H1 (cell line): ENCODE measurements around the gene RNPEPL1. TPM values are rescaled to one million over a fixed set of nuclear protein-coding genes. Genes with fewer than 3 reads are reported as not detected.

Source experiments
- CTCF ChIA-PET: fragments of 300-600 bp; sonication (Branson Sonifier 250); formaldehyde crosslinking; loops from one replicate; lab custom pipeline; 2021; ENCODE audit not compliant: partially characterized antibody; lab: Charles Lee
- POLR2A ChIA-PET: fragments of 300-600 bp; sonication (Branson Sonifier 250); formaldehyde crosslinking; loops from one replicate; lab custom pipeline; 2021; ENCODE audit warnings: inconsistent platforms; ENCODE audit not compliant: partially characterized antibody; lab: Charles Lee
- DNase-seq, 2 experiments: peaks; one replicate each; pipeline versions ENCODE4 v3.0.0 to v3.0.0-alpha.2; 2010 to 2022; ENCODE audit warnings: low spot score in 2 of 2, low read depth in 1 of 2, mixed read lengths in 1 of 2
- FAIRE-seq: peaks from 2 replicates; lab custom pipeline; 2011; peaks lifted over from hg19 to GRCh38; lab: Jason Lieb, UNC
- H2AFZ ChIP-seq: 2 replicates; pipeline ENCODE4 v1.8.1; 2012; ENCODE audit warnings: low read length, inconsistent platforms
- H2AK5ac ChIP-seq: 2 replicates; pipeline ENCODE4 v1.6.1; 2013; ENCODE audit warnings: low read depth, low read length
- H2BK120ac ChIP-seq: replicated peaks from 2 replicates; pipeline ENCODE3; 2013; ENCODE audit warnings: low read depth, low read length, inconsistent platforms
- H2BK12ac ChIP-seq: 2 replicates; pipeline ENCODE4 v1.6.1; 2013; ENCODE audit warnings: low read depth, low read length
- H2BK15ac ChIP-seq: 2 replicates; pipeline ENCODE4 v1.6.1; 2013; ENCODE audit warnings: low read length
- H2BK20ac ChIP-seq: 2 replicates; pipeline ENCODE4 v1.6.1; 2013; ENCODE audit warnings: low read length
- H2BK5ac ChIP-seq: 2 replicates; pipeline ENCODE4 v1.6.1; 2013; ENCODE audit warnings: low read depth, low read length
- H3K14ac ChIP-seq: 2 replicates; pipeline ENCODE4 v1.6.1; 2013; ENCODE audit warnings: inconsistent platforms; ENCODE audit not compliant: insufficient read length
- H3K18ac ChIP-seq: 2 replicates; pipeline ENCODE4 v1.6.1; 2013; ENCODE audit warnings: low read length; ENCODE audit errors: extremely low read depth
- H3K23ac ChIP-seq: 2 replicates; pipeline ENCODE4 v1.6.1; 2013; ENCODE audit warnings: inconsistent platforms; ENCODE audit not compliant: insufficient read length
- H3K23me2 ChIP-seq: 2 replicates; pipeline ENCODE4 v1.6.1; 2013; ENCODE audit warnings: low read depth, low read length
- H3K27ac ChIP-seq: 2 replicates; pipeline ENCODE4 v1.6.1; 2011; ENCODE audit warnings: low read depth, low read length, inconsistent platforms
- H3K27me3 ChIP-seq, 4 experiments: replicated peaks in 1 of 4; 1 replicate in 1 of 4; 2 replicates in 3 of 4; pipeline versions ENCODE4 v1.6.1 to v1.8.1; 2011 to 2013; ENCODE audit warnings: low read length in 3 of 4, mild to moderate bottlenecking in 3 of 4, inconsistent platforms in 2 of 4, mixed read lengths in 2 of 4, moderate library complexity in 1 of 4; ENCODE audit not compliant: control insufficient read depth in 3 of 4, insufficient read depth in 3 of 4; ENCODE audit errors: extremely low read depth in 1 of 4
- H3K36me3 ChIP-seq, 4 experiments: 2 replicates each; pipeline versions ENCODE4 v1.6.1 to v1.8.1; 2011 to 2013; ENCODE audit warnings: mild to moderate bottlenecking in 4 of 4, low read length in 3 of 4, moderate library complexity in 2 of 4, control low read depth in 1 of 4, inconsistent platforms in 1 of 4; ENCODE audit not compliant: insufficient read depth in 4 of 4, control insufficient read depth in 2 of 4
- H3K4ac ChIP-seq: replicated peaks from 2 replicates; pipeline ENCODE3; 2013; ENCODE audit warnings: low read length, low read depth, mixed read lengths, inconsistent platforms; ENCODE audit not compliant: insufficient read length
- H3K4me1 ChIP-seq, 4 experiments: replicated peaks in 1 of 4; 1 replicate in 1 of 4; 2 replicates in 3 of 4; pipeline versions ENCODE4 v1.6.1 to v1.8.1; 2011 to 2013; ENCODE audit warnings: low read length in 3 of 4, inconsistent platforms in 2 of 4, mixed read lengths in 1 of 4; ENCODE audit not compliant: insufficient read depth in 4 of 4, control insufficient read depth in 3 of 4
- H3K4me2 ChIP-seq, 2 experiments: 2 replicates each; pipeline versions ENCODE4 v1.6.1 to v1.8.1; 2011 to 2013; ENCODE audit warnings: low read depth in 2 of 2, low read length in 2 of 2, control low read depth in 1 of 2, inconsistent platforms in 1 of 2, mild to moderate bottlenecking in 1 of 2; ENCODE audit not compliant: insufficient read depth in 1 of 2
- H3K4me3 ChIP-seq, 4 experiments: fragments of 200-600, 300-600 bp in 1 of 4; sonication (generic), shearing (Covaris generic), sonication (Bioruptor Twin) in 1 of 4; 2 replicates each; pipeline versions ENCODE4 v1.5.1 to v1.8.1; 2011 to 2016; ENCODE audit warnings: low read length in 4 of 4, low read depth in 3 of 4, control low read depth in 2 of 4, inconsistent platforms in 2 of 4, mild to moderate bottlenecking in 2 of 4, mixed read lengths in 1 of 4, moderate library complexity in 1 of 4; ENCODE audit not compliant: insufficient read depth in 2 of 4; ENCODE audit errors: extremely low read depth in 1 of 4
- H3K56ac ChIP-seq: replicated peaks from 2 replicates; pipeline ENCODE3; 2013; ENCODE audit warnings: low read depth, mild to moderate bottlenecking, mixed read lengths, low read length, inconsistent platforms; ENCODE audit not compliant: insufficient read length
- H3K79me1 ChIP-seq: 2 replicates; pipeline ENCODE4 v1.6.1; 2013; ENCODE audit warnings: low read depth, low read length, control low read depth
- H3K79me2 ChIP-seq, 2 experiments: 2 replicates each; pipeline versions ENCODE4 v1.6.1 to v1.8.1; 2012 to 2013; ENCODE audit warnings: low read length in 2 of 2, mild to moderate bottlenecking in 2 of 2, inconsistent platforms in 1 of 2; ENCODE audit not compliant: insufficient read depth in 2 of 2, control insufficient read depth in 1 of 2
- H3K9ac ChIP-seq, 4 experiments: replicated peaks in 1 of 4; 1 replicate in 1 of 4; 2 replicates in 3 of 4; pipeline versions ENCODE4 v1.6.1 to v1.8.1; 2011 to 2013; ENCODE audit warnings: low read depth in 3 of 4, low read length in 3 of 4, control low read depth in 2 of 4, mild to moderate bottlenecking in 2 of 4, moderate library complexity in 2 of 4, inconsistent platforms in 1 of 4; ENCODE audit errors: extremely low read depth in 1 of 4
- H3K9me3 ChIP-seq, 2 experiments: 2 replicates each; pipeline versions ENCODE4 v1.6.1 to v1.8.1; 2012 to 2013; ENCODE audit warnings: mild to moderate bottlenecking in 2 of 2, moderate library complexity in 2 of 2, control low read depth in 1 of 2, inconsistent platforms in 1 of 2, low read depth in 1 of 2, low read length in 1 of 2, mixed read lengths in 1 of 2; ENCODE audit not compliant: insufficient read depth in 2 of 2
- H4K20me1 ChIP-seq, 2 experiments: replicated peaks in 1 of 2; 2 replicates each; pipeline versions ENCODE3 to v1.8.1; 2011 to 2013; ENCODE audit warnings: inconsistent platforms in 2 of 2, low read length in 2 of 2, mild to moderate bottlenecking in 1 of 2; ENCODE audit not compliant: insufficient read depth in 2 of 2, control insufficient read depth in 1 of 2
- H4K5ac ChIP-seq: 2 replicates; pipeline ENCODE4 v1.6.1; 2013; ENCODE audit warnings: low read length, low read depth, mixed read lengths, inconsistent platforms; ENCODE audit not compliant: insufficient read length
- H4K8ac ChIP-seq: 2 replicates; pipeline ENCODE4 v1.8.0; 2013; ENCODE audit warnings: mild to moderate bottlenecking, moderate library complexity, low read length, inconsistent platforms; ENCODE audit not compliant: insufficient read depth; ENCODE audit errors: extremely low read depth
- H4K91ac ChIP-seq: replicated peaks from 2 replicates; pipeline ENCODE3; 2013; ENCODE audit warnings: low read length, mixed read lengths, inconsistent platforms; ENCODE audit not compliant: insufficient read length
- CEBPB ChIP-seq: IDR thresholded peaks from 2 replicates; pipeline ENCODE4 v1.6.1; 2012; ENCODE audit warnings: low read depth, low read length
- JUN ChIP-seq: IDR thresholded peaks from 2 replicates; pipeline ENCODE4 v1.6.1; 2011; ENCODE audit warnings: low read depth, mild to moderate bottlenecking, improper control_type of control experiment, low read length
- KDM4A ChIP-seq: IDR thresholded peaks from one replicate; pipeline ENCODE4 v1.7.1; 2012; ENCODE audit warnings: low read depth, mild to moderate bottlenecking, moderate library complexity, low read length, inconsistent platforms; ENCODE audit not compliant: severe bottlenecking
- MAX ChIP-seq: IDR thresholded peaks from 2 replicates; pipeline ENCODE4 v1.6.1; 2012; ENCODE audit warnings: inconsistent platforms
- RAD21 ChIP-seq, 2 experiments: IDR thresholded peaks in 1 of 2; conservative IDR thresholded peaks in 1 of 2; 2 replicates each; pipeline ENCODE4 v1.6.1; 2011; ENCODE audit warnings: low read depth in 2 of 2, low read length in 2 of 2, improper control_type of control experiment in 1 of 2, inconsistent platforms in 1 of 2, mild to moderate bottlenecking in 1 of 2, moderate library complexity in 1 of 2
- SIX5 ChIP-seq: IDR thresholded peaks from 2 replicates; pipeline ENCODE4 v1.6.1; 2011; ENCODE audit warnings: mild to moderate bottlenecking, low read depth, low read length
- SP2 ChIP-seq: IDR thresholded peaks from 2 replicates; pipeline ENCODE4 v1.6.1; 2012; ENCODE audit warnings: mild to moderate bottlenecking, low read length, inconsistent platforms
- SRF ChIP-seq: IDR thresholded peaks from 2 replicates; pipeline ENCODE4 v1.6.1; 2011; ENCODE audit warnings: mild to moderate bottlenecking, low read depth, low read length, moderate library complexity
- TAF1 ChIP-seq: IDR thresholded peaks from 2 replicates; pipeline ENCODE4 v1.6.1; 2011; ENCODE audit warnings: mild to moderate bottlenecking, low read depth, low read length
- TBP ChIP-seq: IDR thresholded peaks from 2 replicates; pipeline ENCODE4 v1.6.1; 2011; ENCODE audit warnings: low read depth, low read length, improper control_type of control experiment
- TCF12 ChIP-seq: IDR thresholded peaks from 2 replicates; pipeline ENCODE4 v1.6.1; 2011; ENCODE audit warnings: low read depth, mild to moderate bottlenecking, low read length
- YY1 ChIP-seq: IDR thresholded peaks from 2 replicates; pipeline ENCODE4 v1.6.1; 2011; ENCODE audit warnings: low read depth, mild to moderate bottlenecking, low read length
- WGBS, 2 experiments: shearing (Covaris generic) in 1 of 2; methylation state at CpG; one replicate each; pipeline versions ENCODE4 v1.1.6 to v1.1.7; 2013 to 2015; ENCODE audit warnings: low lambda C conversion rate in 2 of 2, mixed read lengths in 2 of 2, inconsistent platforms in 1 of 2, low coverage in 1 of 2, missing lambda C conversion rate in 1 of 2; ENCODE audit not compliant: insufficient replicate concordance in 2 of 2, insufficient coverage in 1 of 2, insufficient read length in 1 of 2; ENCODE audit errors: extremely low coverage in 1 of 2, missing lambda C conversion rate in 1 of 2; 5-methylcytosine and 5-hydroxymethylcytosine counted together
- polyA plus RNA-seq, 7 experiments: library from polyadenylated mRNA; depleted of rRNA in 3 of 7; stranded (reverse) in 5 of 7; unstranded in 2 of 7; fragments of >200 nt in 5 of 7; fragments of 200-250 nt in 2 of 7; gene quantifications; 1 replicate in 5 of 7; 2 replicates in 1 of 7; 4 replicates in 1 of 7; pipeline versions ENCODE4 v1.2.1 to v1.2.3, GENCODE V29; 2011 to 2013; ENCODE audit warnings: missing spikeins in 2 of 7, mixed read lengths in 2 of 7
- total RNA-seq: library from RNA; stranded (reverse); fragmentation: NEBNext Ultra II Directional; extraction: Animal tissue kit (Norgen Biotek cat#: 25700); gene quantifications from 2 replicates; pipeline ENCODE4 v1.2.1, GENCODE V29; 2021

Gene RNPEPL1
- total and polyA plus RNA-seq, 2 of the 8 experiments (the other 6 are each of a cell fraction or from before 2014, with no cell fraction given) = 9.0 to 11.3 TPM

- DNase-seq = peak in 1 of 2 experiments; percentile 97
- Histone ChIP-seq H3K18ac (peak within 1 kb of the TSS; percentile 78), H4K20me1 (peaks cover 5 to 28% of the 10 kb centered on the region in 2 experiments), H4K91ac (peak within 1 kb of the TSS; percentile 12), H4K8ac (peak within 1 kb of the TSS; percentile 48), H3K4me3 (peak within 1 kb of the TSS; percentile 94 to 97 (median 95)), H3K14ac (peak within 1 kb of the TSS; percentile 25), H2BK120ac (no peak within 1 kb of the TSS), H2BK20ac (no peak within 1 kb of the TSS), H3K27me3 (no peaks in the 10 kb centered on the region), H3K23ac (no peak within 1 kb of the TSS), H3K23me2 (peaks cover 12% of the 10 kb centered on the region; the same call in 1 of the 2 replicates), H3K27ac (no peak within 1 kb of the TSS), H2AK5ac (peak within 1 kb of the TSS; percentile 76; the same call in 1 of the 2 replicates), H3K79me2 (peaks cover 4 to 47% of the 10 kb centered on the region in 2 experiments; a peak in 3 of 4 replicates), H3K4ac (no peak within 1 kb of the TSS), H3K36me3 (peaks cover 0 to 7% (median 2%) of the 10 kb centered on the region in 4 experiments; a peak in 3 of 8 replicates), H2BK12ac (no peak within 1 kb of the TSS; the same call in 1 of the 2 replicates), H3K56ac (peak within 1 kb of the TSS; percentile 82), H3K79me1 (peaks cover 16% of the 10 kb centered on the region; the same call in 1 of the 2 replicates), H2AFZ (no peak within 1 kb of the TSS; the same call in 1 of the 2 replicates), H2BK15ac (no peak within 1 kb of the TSS), H4K5ac (peak within 1 kb of the TSS; percentile 95), H3K9ac (peak within 1 kb of the TSS; percentile 48 to 87 (median 70)), H3K9me3 (no peaks in the 10 kb centered on the region), H3K4me2 (peak within 1 kb of the TSS; percentile 77 to 95), H2BK5ac (no peak within 1 kb of the TSS; the same call in 1 of the 2 replicates), H3K4me1 (peaks cover 0 to 14% (median 11%) of the 10 kb centered on the region in 4 experiments; a peak in 6 of 7 replicates)
- FAIRE-seq = no peak
- POLR2A ChIA-PET = interaction anchor here (0.5 to 3.2 kb wide), 12 partner anchors 8 to 193 kb away, joined by 3 to 21 read pairs (median 4); partner anchors contain the start of gene RNPEPL1
- CTCF ChIA-PET = interaction anchor here (0.6 to 5.1 kb wide), 9 partner anchors 10 to 1381 kb away, joined by 3 to 37 read pairs (median 5); partner anchors contain the start of gene ANKMY1
- WGBS, 2 experiments = 1% methylated on average over 74 of the region's 88 CpGs; no CpG with 5 or more reads in 1 of the 2 experiments
- TF ChIP-seq TAF1 (peak; percentile 63), TBP (peak; percentile 39), YY1 (no peak), KDM4A (peak; percentile 83), JUN (no peak), MAX (peak; percentile 61), CEBPB (no peak), SIX5 (peak; percentile 88), TCF12 (no peak), RAD21 (IDR thresholded peaks at IDR 0.05 in 1 of 2, conservative IDR thresholded peaks at IDR 0.05 in 1 of 2; ENCODE audit: low read depth in 2 of 2, low read length in 2 of 2) (no peak), SP2 (no peak), SRF (no peak)
Observed at GRCh38 chr2:240586198-240586918, 18.1 kb downstream of the RNPEPL1 start, which contains the start of gene CAPN10. Gene CAPN10 (plus strand): TSS chr2:240586734. CDS start chr2:240586912, 178 bp downstream.
